SW480 (cell line): ENCODE data around the gene TAB3.

Experiments
- DNase-seq: peaks from one replicate; pipeline ENCODE4 v3.0.0-alpha.2; 2016; ENCODE audit warnings: low spot score

TAB3 gene

GRCh38 chrX:30883138-30883537 lies 5.9 kb downstream of the TAB3 start:
- no peak for DNase-seq

- DNase-seq: no peak
Measured at GRCh38 chrX:30881797-30882196, 7.3 kb downstream of the TAB3 start.

GRCh38 chrX:30881390-30881789 lies 7.7 kb downstream of the TAB3 start:
- no peak for DNase-seq

- DNase-seq: no peak
Measured at GRCh38 chrX:30880058-30880457, 9.0 kb downstream of the TAB3 start.

GRCh38 chrX:30876367-30876766 lies 12.7 kb downstream of the TAB3 start:
- no peak for DNase-seq

GRCh38 chrX:30875957-30876356 lies 13.1 kb downstream of the TAB3 start:
- no peak for DNase-seq

- no peak for DNase-seq
Measured at GRCh38 chrX:30874851-30875250, 14.2 kb downstream of the TAB3 start.

GRCh38 chrX:30870572-30870971 lies 18.5 kb downstream of the TAB3 start:
- DNase-seq: no peak

GRCh38 chrX:30865612-30866011 lies 23.4 kb downstream of the TAB3 start:
- DNase-seq: no peak

GRCh38 chrX:30865015-30865414 lies 24.0 kb downstream of the TAB3 start:
- peak; percentile 2 for DNase-seq

- DNase-seq: no peak
Measured at GRCh38 chrX:30864383-30864785, 24.7 kb downstream of the TAB3 start.

- DNase-seq: no peak
Measured at GRCh38 chrX:30863974-30864373, 25.1 kb downstream of the TAB3 start.

GRCh38 chrX:30858098-30858497 lies 31.0 kb downstream of the TAB3 start:
- no peak for DNase-seq

- DNase-seq: no peak
Measured at GRCh38 chrX:30851449-30851848, 37.6 kb downstream of the TAB3 start.

GRCh38 chrX:30835373-30835772 lies 53.7 kb downstream of the TAB3 start:
- no peak for DNase-seq

- no peak for DNase-seq
Measured at GRCh38 chrX:30833896-30834295, 55.2 kb downstream of the TAB3 start.

- DNase-seq: no peak
Measured at GRCh38 chrX:30831082-30831481, 58.0 kb downstream of the TAB3 start.

GRCh38 chrX:30830326-30830943 lies 58.6 kb downstream of the TAB3 start:
- DNase-seq: no peak

GRCh38 chrX:30824275-30824674 lies 64.8 kb downstream of the TAB3 start:
- DNase-seq: no peak

GRCh38 chrX:30822764-30823163 lies 66.3 kb downstream of the TAB3 start:
- DNase-seq: no peak

GRCh38 chrX:30822068-30822681 lies 66.9 kb downstream of the TAB3 start:
- no peak for DNase-seq

GRCh38 chrX:30821116-30821515 lies 67.9 kb downstream of the TAB3 start:
- DNase-seq: no peak

GRCh38 chrX:30819080-30819479 lies 70.0 kb downstream of the TAB3 start:
- no peak for DNase-seq

GRCh38 chrX:30816079-30816478 lies 73.0 kb downstream of the TAB3 start:
- no peak for DNase-seq
